ENCODE results near the gene CKAP2L.

- TF ChIP-seq POLR2AphosphoS5 (IDR thresholded peaks at IDR 0.05; ENCODE audit: low read depth, low read length) (no peak), POLR2A (IDR thresholded peaks at IDR 0.05; ENCODE audit: low read depth, low read length) (no peak), TAF1 (IDR thresholded peaks at IDR 0.05; ENCODE audit: borderline replicate concordance, low read depth, low read length) (no peak)
Measured at GRCh38 chr2:112779598-112779997, 15.2 kb upstream of the CKAP2L start.

Measured in GM12892 (cell line).